Measurements from ENCODE around the gene PRKCD. TPM values are rescaled to one million over a fixed set of nuclear protein-coding genes. Genes with fewer than 3 reads are reported as not detected.

PRKCD gene
- total RNA-seq, 2 donors from 2014 or later: 14.1 to 34.9 TPM

- ATAC-seq (peak; percentile 97 to 98), DNase-seq (ENCODE audit: low spot score) (peak; percentile 96)
- peaks cover 19 to 20% of the 10 kb centered on the region in 2 donors for H3K4me1 Mint-ChIP-seq (ENCODE audit: low read depth in 2 of 2)
- H3K27ac Mint-ChIP-seq: peak within 1 kb of the TSS; percentile 86 to 99
- H3K9me3 Mint-ChIP-seq: no peaks in the 10 kb centered on the region
- no peaks in the 10 kb centered on the region for H3K27me3 Mint-ChIP-seq
- H3K4me3 Mint-ChIP-seq: peak within 1 kb of the TSS; percentile 95
- no peaks in the 10 kb centered on the region for H3K36me3 Mint-ChIP-seq
Measured at GRCh38 chr3:53130179-53131061, 30.6 kb upstream of the PRKCD start, which contains the start of gene RFT1. RFT1 (minus strand) TSS chr3:53130435; CDS start chr3:53130400, 35 bp downstream.

- no peak for ATAC-seq
- peaks cover 19 to 20% of the 10 kb centered on the region in 2 donors for H3K4me1 Mint-ChIP-seq (ENCODE audit: low read depth in 2 of 2)
- no peaks in the 10 kb centered on the region for H3K27me3 Mint-ChIP-seq
- H3K4me3 Mint-ChIP-seq: peak overlapping the region; percentile 95
- H3K36me3 Mint-ChIP-seq: no peaks in the 10 kb centered on the region
- no peak for DNase-seq (ENCODE audit: low spot score)
- peak overlapping the region; percentile 86 to 99 for H3K27ac Mint-ChIP-seq
- no peaks in the 10 kb centered on the region for H3K9me3 Mint-ChIP-seq
Measured at GRCh38 chr3:53131096-53131495, 29.9 kb upstream of the PRKCD start.

- ATAC-seq (no peak), DNase-seq (ENCODE audit: low spot score) (no peak)
- no peaks in the 10 kb centered on the region for H3K36me3 Mint-ChIP-seq
- no peaks in the 10 kb centered on the region for H3K27me3 Mint-ChIP-seq
- peak overlapping the region; percentile 95 for H3K4me3 Mint-ChIP-seq
- peaks cover 19 to 20% of the 10 kb centered on the region in 2 donors for H3K4me1 Mint-ChIP-seq (ENCODE audit: low read depth in 2 of 2)
- peak overlapping the region; percentile 86 to 99 for H3K27ac Mint-ChIP-seq
- H3K9me3 Mint-ChIP-seq: no peaks in the 10 kb centered on the region
Measured at GRCh38 chr3:53132347-53132746, 28.7 kb upstream of the PRKCD start.

GRCh38 chr3:53134631-53135232 is 26.3 kb upstream of the PRKCD start:
- no peak overlapping the region for H3K27ac Mint-ChIP-seq
- ATAC-seq (peak; percentile 49 to 54), DNase-seq (ENCODE audit: low spot score) (peak; percentile 66)
- no peaks in the 10 kb centered on the region for H3K9me3 Mint-ChIP-seq
- peaks cover 13 to 14% of the 10 kb centered on the region in 2 donors for H3K4me1 Mint-ChIP-seq (ENCODE audit: low read depth in 2 of 2)
- H3K27me3 Mint-ChIP-seq: no peaks in the 10 kb centered on the region
- H3K4me3 Mint-ChIP-seq: no peak overlapping the region
- H3K36me3 Mint-ChIP-seq: no peaks in the 10 kb centered on the region

- peak; percentile 44 for DNase-seq (ENCODE audit: low spot score)
Measured at GRCh38 chr3:53137221-53137620, 23.8 kb upstream of the PRKCD start.

GRCh38 chr3:53137835-53138446 is 23.1 kb upstream of the PRKCD start:
- H3K27ac Mint-ChIP-seq: no peak overlapping the region
- no peak overlapping the region for H3K4me3 Mint-ChIP-seq
- H3K36me3 Mint-ChIP-seq: no peaks in the 10 kb centered on the region

More at GRCh38 chr3:53137221-53137620, 23.8 kb upstream of the PRKCD start:
- peaks cover 5 to 7% of the 10 kb centered on the region in 2 donors for H3K4me1 Mint-ChIP-seq (ENCODE audit: low read depth in 2 of 2)
- H3K9me3 Mint-ChIP-seq: no peaks in the 10 kb centered on the region
- ATAC-seq: no peak
- no peaks in the 10 kb centered on the region for H3K36me3 Mint-ChIP-seq
- H3K4me3 Mint-ChIP-seq: no peak overlapping the region
- H3K27me3 Mint-ChIP-seq: no peaks in the 10 kb centered on the region
- no peak overlapping the region for H3K27ac Mint-ChIP-seq

GRCh38 chr3:53139906-53140846 is 20.8 kb upstream of the PRKCD start:
- H3K9me3 Mint-ChIP-seq: no peaks in the 10 kb centered on the region
- no peak for ATAC-seq
- no peak overlapping the region for H3K27ac Mint-ChIP-seq
- DNase-seq (ENCODE audit: low spot score): peak; percentile 51
- no peaks in the 10 kb centered on the region for H3K36me3 Mint-ChIP-seq
- H3K4me1 Mint-ChIP-seq (ENCODE audit: low read depth in 2 of 2): peaks cover 5 to 7% of the 10 kb centered on the region in 2 donors
- H3K27me3 Mint-ChIP-seq: no peaks in the 10 kb centered on the region
- no peak overlapping the region for H3K4me3 Mint-ChIP-seq

More at GRCh38 chr3:53137835-53138446, 23.1 kb upstream of the PRKCD start:
- DNase-seq (ENCODE audit: low spot score) (no peak), ATAC-seq (no peak)
- H3K4me1 Mint-ChIP-seq (ENCODE audit: low read depth in 2 of 2): peaks cover 5 to 7% of the 10 kb centered on the region in 2 donors
- no peaks in the 10 kb centered on the region for H3K27me3 Mint-ChIP-seq
- H3K9me3 Mint-ChIP-seq: no peaks in the 10 kb centered on the region

GRCh38 chr3:53140847-53141845 is 19.9 kb upstream of the PRKCD start:
- Mint-ChIP-seq H3K4me3 (no peak overlapping the region), H3K27me3 (no peaks in the 10 kb centered on the region), H3K27ac (no peak overlapping the region), H3K4me1 (ENCODE audit: low read depth in 2 of 2) (peaks cover 5 to 7% of the 10 kb centered on the region in 2 donors), H3K36me3 (no peaks in the 10 kb centered on the region), H3K9me3 (no peaks in the 10 kb centered on the region)
- ATAC-seq (peak; percentile 53 to 56), DNase-seq (ENCODE audit: low spot score) (peak; percentile 25)

- no peaks in the 10 kb centered on the region for H3K27me3 Mint-ChIP-seq
- no peaks in the 10 kb centered on the region for H3K36me3 Mint-ChIP-seq
- H3K4me3 Mint-ChIP-seq: no peak overlapping the region
- no peak overlapping the region for H3K27ac Mint-ChIP-seq
- H3K9me3 Mint-ChIP-seq: no peaks in the 10 kb centered on the region
- H3K4me1 Mint-ChIP-seq (ENCODE audit: low read depth in 2 of 2): peaks cover 5 to 7% of the 10 kb centered on the region in 2 donors
- DNase-seq (ENCODE audit: low spot score): peak; percentile 49
- peak in 1 of 2 donors; percentile 58 for ATAC-seq
Measured at GRCh38 chr3:53142986-53143385, 18.0 kb upstream of the PRKCD start.

GRCh38 chr3:53144446-53144845 is 16.6 kb upstream of the PRKCD start:
- Mint-ChIP-seq H3K4me3 (no peak overlapping the region), H3K27me3 (no peaks in the 10 kb centered on the region), H3K27ac (no peak overlapping the region), H3K4me1 (ENCODE audit: low read depth in 2 of 2) (peaks cover 5 to 7% of the 10 kb centered on the region in 2 donors), H3K9me3 (no peaks in the 10 kb centered on the region), H3K36me3 (no peaks in the 10 kb centered on the region)
- ATAC-seq: no peak
- no peak for DNase-seq (ENCODE audit: low spot score)

GRCh38 chr3:53144862-53145712 is 15.9 kb upstream of the PRKCD start:
- Mint-ChIP-seq H3K27me3 (no peaks in the 10 kb centered on the region), H3K4me1 (ENCODE audit: low read depth in 2 of 2) (peaks cover 5% of the 10 kb centered on the region in 2 donors), H3K9me3 (no peaks in the 10 kb centered on the region), H3K36me3 (no peaks in the 10 kb centered on the region), H3K4me3 (no peak overlapping the region), H3K27ac (no peak overlapping the region)
- ATAC-seq: no peak
- DNase-seq (ENCODE audit: low spot score): peak; percentile 12
